Nephron progenitor cell (in vitro differentiated cells): Measurements from ENCODE around the gene FRZB.

ENCODE experiments used
- DNase-seq: peaks from one replicate; pipeline ENCODE4 v3.0.0; 2021
- H3K27ac Mint-ChIP-seq: 2 replicates; pipeline ENCODE4 v1.8.0; 2021; ENCODE audit warnings: mild to moderate bottlenecking, moderate library complexity, mixed read lengths
- H3K27me3 Mint-ChIP-seq: 2 replicates; pipeline ENCODE4 v1.8.0; 2021; ENCODE audit warnings: mild to moderate bottlenecking, low read depth, mixed read lengths; ENCODE audit not compliant: poor library complexity
- H3K36me3 Mint-ChIP-seq: 2 replicates; pipeline ENCODE4 v1.8.0; 2021; ENCODE audit warnings: low read depth, mixed read lengths
- H3K4me1 Mint-ChIP-seq: 2 replicates; pipeline ENCODE4 v1.8.0; 2021; ENCODE audit warnings: mixed read lengths
- H3K4me3 Mint-ChIP-seq: 2 replicates; pipeline ENCODE4 v1.8.0; 2021; ENCODE audit warnings: mild to moderate bottlenecking, moderate library complexity, mixed read lengths
- H3K9me3 Mint-ChIP-seq: 2 replicates; pipeline ENCODE4 v1.8.0; 2021; ENCODE audit warnings: mild to moderate bottlenecking, moderate library complexity, mixed read lengths
- TF ChIP-seq, protein P1 (sequence below): fragments of 200-600 bp; sonication (generic); IDR thresholded peaks from 2 replicates; pipeline ENCODE4 v1.5.0; 2021; ENCODE audit warnings: antibody characterized with exemption

FRZB gene

DNA sequence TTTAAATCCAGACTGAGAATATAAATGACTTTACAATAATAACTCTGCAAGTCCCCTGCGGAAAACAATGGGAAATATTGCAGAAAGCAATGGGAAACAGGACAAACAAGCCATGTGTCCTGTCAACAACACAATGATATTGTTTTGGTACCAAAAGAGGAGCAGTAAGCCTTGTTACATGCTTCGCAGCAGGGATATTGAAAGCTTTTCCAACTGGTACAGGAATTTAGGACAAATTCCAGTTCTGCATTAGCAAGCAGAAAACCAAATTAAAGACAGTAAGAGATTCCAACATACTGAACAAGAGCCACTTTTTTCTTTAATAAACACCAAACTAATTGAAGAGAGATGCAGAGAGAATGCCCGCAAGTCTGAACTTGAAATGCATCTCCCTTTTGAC lies 30.0 kb downstream of the FRZB start:
- Mint-ChIP-seq H3K27ac (no peak overlapping the region), H3K27me3 (no peaks in the 10 kb centered on the region), H3K36me3 (peaks cover 28% of the 10 kb centered on the region), H3K4me1 (peaks cover 38% of the 10 kb centered on the region), H3K9me3 (no peaks in the 10 kb centered on the region), H3K4me3 (no peak overlapping the region)
- TF ChIP-seq, protein P1, sequence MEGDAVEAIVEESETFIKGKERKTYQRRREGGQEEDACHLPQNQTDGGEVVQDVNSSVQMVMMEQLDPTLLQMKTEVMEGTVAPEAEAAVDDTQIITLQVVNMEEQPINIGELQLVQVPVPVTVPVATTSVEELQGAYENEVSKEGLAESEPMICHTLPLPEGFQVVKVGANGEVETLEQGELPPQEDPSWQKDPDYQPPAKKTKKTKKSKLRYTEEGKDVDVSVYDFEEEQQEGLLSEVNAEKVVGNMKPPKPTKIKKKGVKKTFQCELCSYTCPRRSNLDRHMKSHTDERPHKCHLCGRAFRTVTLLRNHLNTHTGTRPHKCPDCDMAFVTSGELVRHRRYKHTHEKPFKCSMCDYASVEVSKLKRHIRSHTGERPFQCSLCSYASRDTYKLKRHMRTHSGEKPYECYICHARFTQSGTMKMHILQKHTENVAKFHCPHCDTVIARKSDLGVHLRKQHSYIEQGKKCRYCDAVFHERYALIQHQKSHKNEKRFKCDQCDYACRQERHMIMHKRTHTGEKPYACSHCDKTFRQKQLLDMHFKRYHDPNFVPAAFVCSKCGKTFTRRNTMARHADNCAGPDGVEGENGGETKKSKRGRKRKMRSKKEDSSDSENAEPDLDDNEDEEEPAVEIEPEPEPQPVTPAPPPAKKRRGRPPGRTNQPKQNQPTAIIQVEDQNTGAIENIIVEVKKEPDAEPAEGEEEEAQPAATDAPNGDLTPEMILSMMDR: no peak
- DNase-seq: no peak

- Mint-ChIP-seq H3K4me1 (peaks cover 32% of the 10 kb centered on the region), H3K4me3 (no peak overlapping the region)
- TF ChIP-seq, protein P1: no peak
Measured at GRCh38 chr2:182834293-182834692, 32.1 kb downstream of the FRZB start.

GRCh38 chr2:182833084-182833854 lies 33.2 kb downstream of the FRZB start:
- Mint-ChIP-seq H3K36me3 (peaks cover 28% of the 10 kb centered on the region), H3K9me3 (no peaks in the 10 kb centered on the region), H3K4me1 (peaks cover 32% of the 10 kb centered on the region), H3K27ac (no peak overlapping the region), H3K4me3 (no peak overlapping the region), H3K27me3 (no peaks in the 10 kb centered on the region)
- TF ChIP-seq, protein P1: no peak
- DNase-seq: no peak

More at GRCh38 chr2:182834293-182834692, 32.1 kb downstream of the FRZB start:
- no peak for DNase-seq
- H3K27me3 Mint-ChIP-seq: no peaks in the 10 kb centered on the region
- peaks cover 28% of the 10 kb centered on the region for H3K36me3 Mint-ChIP-seq
- no peak overlapping the region for H3K27ac Mint-ChIP-seq
- H3K9me3 Mint-ChIP-seq: no peaks in the 10 kb centered on the region

- no peak overlapping the region for H3K4me3 Mint-ChIP-seq
- TF ChIP-seq, protein P1: no peak
- H3K27ac Mint-ChIP-seq: peak overlapping the region; percentile 61
- no peak for DNase-seq
- H3K27me3 Mint-ChIP-seq: no peaks in the 10 kb centered on the region
- H3K4me1 Mint-ChIP-seq: peaks cover 29% of the 10 kb centered on the region
- peaks cover 17% of the 10 kb centered on the region for H3K36me3 Mint-ChIP-seq
- H3K9me3 Mint-ChIP-seq: no peaks in the 10 kb centered on the region
Measured at GRCh38 chr2:182831921-182832320, 34.5 kb downstream of the FRZB start.

- Mint-ChIP-seq H3K4me3 (no peak overlapping the region), H3K9me3 (no peaks in the 10 kb centered on the region), H3K36me3 (peaks cover 17% of the 10 kb centered on the region), H3K27me3 (no peaks in the 10 kb centered on the region), H3K27ac (no peak overlapping the region), H3K4me1 (peaks cover 37% of the 10 kb centered on the region)
- TF ChIP-seq, protein P1: no peak
- no peak for DNase-seq
Measured at GRCh38 chr2:182831101-182831500, 35.3 kb downstream of the FRZB start.
